BE2C (cell line): Measurements from ENCODE around the gene PEAK1.

Experiments used
- DNase-seq: peaks from one replicate; pipeline ENCODE4 v3.0.0-alpha.2; 2020
- H3K27me3 ChIP-seq: fragments of 250-450 bp; sonication (Bioruptor Pico); 2 replicates; pipeline ENCODE4 v1.5.1; 2020; ENCODE audit warnings: mild to moderate bottlenecking
- H3K36me3 ChIP-seq: fragments of 250-450 bp; sonication (Bioruptor Pico); 2 replicates; pipeline ENCODE4 v1.5.1; 2020; ENCODE audit warnings: mild to moderate bottlenecking
- H3K4me1 ChIP-seq: fragments of 250-450 bp; sonication (Bioruptor Pico); 2 replicates; pipeline ENCODE4 v1.5.1; 2020
- H3K4me3 ChIP-seq: 2 replicates; pipeline ENCODE4 v1.5.1; 2011; ENCODE audit warnings: low read depth, low read length
- H3K9me3 ChIP-seq: fragments of 250-450 bp; sonication (Bioruptor Pico); 2 replicates; pipeline ENCODE4 v1.5.1; 2020
- TF ChIP-seq, protein P1 (sequence below): IDR thresholded peaks from 2 replicates; pipeline ENCODE4 v1.5.1; 2012; ENCODE audit warnings: mild to moderate bottlenecking, low read depth, low read length

The PEAK1 gene

DNA sequence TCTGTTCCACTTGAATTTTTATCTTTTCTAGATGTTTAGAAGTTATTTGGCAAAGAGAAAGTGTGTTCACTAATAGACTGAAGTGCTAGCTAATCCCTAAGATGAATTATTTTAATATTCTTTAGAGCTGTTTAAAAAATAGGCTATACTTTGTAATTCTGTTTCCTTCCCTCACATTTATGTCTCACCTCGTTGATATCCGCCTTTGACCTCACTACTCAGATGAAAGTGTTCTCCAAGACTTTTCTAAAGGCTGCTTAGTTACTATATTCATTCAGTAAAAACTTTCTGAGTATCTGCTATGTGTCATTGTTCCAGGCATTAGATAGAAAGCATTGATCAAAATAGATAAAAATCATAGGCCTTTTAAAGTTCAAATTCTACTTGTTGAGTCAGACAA, 39.1 kb upstream of the PEAK1 start:
- Histone ChIP-seq H3K4me3 (no peak overlapping the region), H3K4me1 (peaks cover 16% of the 10 kb centered on the region), H3K36me3 (peaks cover 13% of the 10 kb centered on the region), H3K27me3 (no peaks in the 10 kb centered on the region), H3K9me3 (no peaks in the 10 kb centered on the region)
- no peak for DNase-seq
- TF ChIP-seq, protein P1, sequence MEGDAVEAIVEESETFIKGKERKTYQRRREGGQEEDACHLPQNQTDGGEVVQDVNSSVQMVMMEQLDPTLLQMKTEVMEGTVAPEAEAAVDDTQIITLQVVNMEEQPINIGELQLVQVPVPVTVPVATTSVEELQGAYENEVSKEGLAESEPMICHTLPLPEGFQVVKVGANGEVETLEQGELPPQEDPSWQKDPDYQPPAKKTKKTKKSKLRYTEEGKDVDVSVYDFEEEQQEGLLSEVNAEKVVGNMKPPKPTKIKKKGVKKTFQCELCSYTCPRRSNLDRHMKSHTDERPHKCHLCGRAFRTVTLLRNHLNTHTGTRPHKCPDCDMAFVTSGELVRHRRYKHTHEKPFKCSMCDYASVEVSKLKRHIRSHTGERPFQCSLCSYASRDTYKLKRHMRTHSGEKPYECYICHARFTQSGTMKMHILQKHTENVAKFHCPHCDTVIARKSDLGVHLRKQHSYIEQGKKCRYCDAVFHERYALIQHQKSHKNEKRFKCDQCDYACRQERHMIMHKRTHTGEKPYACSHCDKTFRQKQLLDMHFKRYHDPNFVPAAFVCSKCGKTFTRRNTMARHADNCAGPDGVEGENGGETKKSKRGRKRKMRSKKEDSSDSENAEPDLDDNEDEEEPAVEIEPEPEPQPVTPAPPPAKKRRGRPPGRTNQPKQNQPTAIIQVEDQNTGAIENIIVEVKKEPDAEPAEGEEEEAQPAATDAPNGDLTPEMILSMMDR, result no peak

GRCh38 chr15:77457905-77458265, 38.0 kb upstream of the PEAK1 start:
- no peak overlapping the region for H3K4me3 ChIP-seq
- H3K9me3 ChIP-seq, result no peaks in the 10 kb centered on the region
- no peaks in the 10 kb centered on the region for H3K27me3 ChIP-seq
- no peak for DNase-seq
- TF ChIP-seq, protein P1, result no peak
- H3K4me1 ChIP-seq, result peaks cover 16% of the 10 kb centered on the region
- peaks cover 13% of the 10 kb centered on the region; the same call in 1 of the 2 replicates for H3K36me3 ChIP-seq

DNA sequence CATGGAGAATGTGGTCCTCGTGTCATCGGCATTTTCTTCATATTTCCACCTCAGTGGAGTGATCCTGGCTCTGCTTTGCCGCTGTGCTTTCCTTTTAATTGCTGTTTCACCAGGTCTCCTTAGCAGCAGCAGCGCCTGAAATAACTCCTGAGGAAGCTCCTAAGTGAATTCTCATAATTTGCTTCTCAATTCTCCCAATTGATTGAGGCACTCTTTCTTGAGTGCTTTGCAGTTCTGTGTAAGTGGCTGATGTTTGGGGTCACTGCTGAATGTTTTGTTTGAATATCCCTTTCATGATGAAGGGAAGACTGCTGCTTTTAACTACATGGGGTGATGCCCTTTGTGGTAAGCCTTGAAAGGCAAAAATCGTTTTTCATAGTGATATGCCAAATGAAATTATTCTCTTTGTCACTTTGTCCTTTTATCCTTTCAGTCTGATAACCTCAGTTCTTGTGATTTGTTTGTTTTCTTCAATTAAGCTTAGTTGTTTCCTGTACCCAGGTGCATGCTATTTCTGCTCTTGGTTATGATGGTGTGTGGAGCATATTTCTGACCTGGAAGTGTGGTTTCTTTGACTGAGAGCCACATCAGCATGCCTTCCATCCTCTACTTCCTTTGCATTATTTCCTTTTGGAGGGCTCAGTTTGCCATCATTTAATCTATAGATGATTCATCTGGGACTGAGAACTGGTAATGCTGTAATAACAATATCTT, 37.4 kb upstream of the PEAK1 start:
- Histone ChIP-seq H3K36me3 (peaks cover 13% of the 10 kb centered on the region; the same call in 1 of the 2 replicates), H3K4me3 (no peak overlapping the region), H3K9me3 (no peaks in the 10 kb centered on the region), H3K27me3 (no peaks in the 10 kb centered on the region), H3K4me1 (peaks cover 16% of the 10 kb centered on the region)
- DNase-seq, result no peak
- TF ChIP-seq, protein P1, result no peak

DNA sequence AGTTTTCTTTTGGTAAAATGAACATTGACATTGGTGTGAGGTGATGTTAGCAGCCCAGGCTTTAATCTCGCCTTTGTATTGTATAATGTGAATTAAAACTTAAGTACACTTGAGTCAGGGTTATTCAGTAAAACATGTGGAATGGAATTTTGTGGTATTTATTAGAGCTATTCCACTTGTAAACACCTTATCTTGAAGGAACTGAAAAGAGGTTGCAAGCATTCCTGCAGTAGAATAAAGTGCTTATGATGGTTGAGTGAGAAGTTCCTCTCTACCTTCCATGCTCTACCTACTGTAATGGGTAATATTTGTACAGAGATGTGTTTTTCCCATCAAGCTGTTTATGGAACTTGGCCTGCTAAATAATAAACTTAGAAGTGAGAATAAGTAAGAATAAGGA, 36.8 kb upstream of the PEAK1 start:
- Histone ChIP-seq H3K27me3 (no peaks in the 10 kb centered on the region), H3K9me3 (no peaks in the 10 kb centered on the region), H3K4me3 (no peak overlapping the region), H3K36me3 (peaks cover 13% of the 10 kb centered on the region; the same call in 1 of the 2 replicates), H3K4me1 (peaks cover 16% of the 10 kb centered on the region)
- TF ChIP-seq, protein P1, result no peak
- no peak for DNase-seq

DNA sequence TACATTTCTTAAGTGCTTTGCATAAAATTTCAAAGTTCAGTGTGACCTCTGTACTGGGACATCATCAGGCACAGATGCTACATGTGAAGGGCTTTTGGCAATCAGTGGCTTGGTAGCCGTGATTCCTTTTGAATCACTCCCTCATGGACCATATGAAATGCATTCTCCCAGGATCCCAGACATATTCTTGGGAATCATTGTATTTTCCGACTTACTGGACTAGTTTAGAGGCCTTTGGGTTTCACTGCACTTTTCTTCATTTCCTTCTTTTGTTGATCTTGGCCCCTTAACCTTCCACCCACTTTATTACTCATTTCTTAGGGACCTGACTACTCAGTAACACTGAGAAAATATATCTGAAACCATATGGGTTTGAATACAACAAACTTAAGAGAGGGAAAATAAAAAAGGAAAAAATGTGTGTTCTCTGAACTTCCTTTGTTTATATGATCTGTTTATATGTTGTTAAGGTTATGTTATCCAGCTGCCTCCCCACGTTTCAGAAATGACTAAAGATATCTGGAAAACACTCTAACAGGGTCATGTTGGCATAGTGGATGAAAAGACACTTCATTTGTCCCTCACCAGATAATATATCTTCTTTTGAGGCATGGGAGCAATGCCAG, 35.9 kb upstream of the PEAK1 start:
- H3K9me3 ChIP-seq, result no peaks in the 10 kb centered on the region
- H3K4me1 ChIP-seq, result peaks cover 16% of the 10 kb centered on the region
- DNase-seq, result no peak
- no peak overlapping the region for H3K4me3 ChIP-seq
- no peaks in the 10 kb centered on the region for H3K27me3 ChIP-seq
- peaks cover 13% of the 10 kb centered on the region; the same call in 1 of the 2 replicates for H3K36me3 ChIP-seq
- TF ChIP-seq, protein P1, result no peak

GRCh38 chr15:77454951-77455350, 35.0 kb upstream of the PEAK1 start:
- Histone ChIP-seq H3K9me3 (no peaks in the 10 kb centered on the region), H3K27me3 (no peaks in the 10 kb centered on the region), H3K4me3 (no peak overlapping the region), H3K4me1 (peaks cover 16% of the 10 kb centered on the region), H3K36me3 (peaks cover 11% of the 10 kb centered on the region; the same call in 1 of the 2 replicates)
- TF ChIP-seq, protein P1, result no peak
- no peak for DNase-seq
